ENCODE data around the gene ATF7.

DNA sequence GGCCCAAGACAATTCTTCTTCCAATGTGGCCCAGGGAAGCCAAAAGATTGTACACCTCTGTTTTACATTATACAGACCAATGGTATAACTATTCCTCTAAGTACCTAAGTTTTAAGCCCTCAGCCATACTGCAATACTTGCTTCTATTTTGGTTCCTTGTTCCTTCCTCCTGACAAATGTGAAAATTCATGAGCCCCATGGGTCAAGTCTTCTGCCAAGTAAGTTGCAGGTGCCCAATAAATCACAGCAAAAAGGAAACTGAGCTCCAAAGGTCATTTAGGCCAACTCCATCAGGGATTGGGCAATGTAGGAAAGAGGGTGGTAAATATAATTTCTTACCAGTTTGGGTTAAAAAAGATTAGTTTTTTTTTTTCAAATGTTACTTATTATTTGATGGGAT, 61.2 kb downstream of the ATF7 start:
- TF ChIP-seq, protein P1, sequence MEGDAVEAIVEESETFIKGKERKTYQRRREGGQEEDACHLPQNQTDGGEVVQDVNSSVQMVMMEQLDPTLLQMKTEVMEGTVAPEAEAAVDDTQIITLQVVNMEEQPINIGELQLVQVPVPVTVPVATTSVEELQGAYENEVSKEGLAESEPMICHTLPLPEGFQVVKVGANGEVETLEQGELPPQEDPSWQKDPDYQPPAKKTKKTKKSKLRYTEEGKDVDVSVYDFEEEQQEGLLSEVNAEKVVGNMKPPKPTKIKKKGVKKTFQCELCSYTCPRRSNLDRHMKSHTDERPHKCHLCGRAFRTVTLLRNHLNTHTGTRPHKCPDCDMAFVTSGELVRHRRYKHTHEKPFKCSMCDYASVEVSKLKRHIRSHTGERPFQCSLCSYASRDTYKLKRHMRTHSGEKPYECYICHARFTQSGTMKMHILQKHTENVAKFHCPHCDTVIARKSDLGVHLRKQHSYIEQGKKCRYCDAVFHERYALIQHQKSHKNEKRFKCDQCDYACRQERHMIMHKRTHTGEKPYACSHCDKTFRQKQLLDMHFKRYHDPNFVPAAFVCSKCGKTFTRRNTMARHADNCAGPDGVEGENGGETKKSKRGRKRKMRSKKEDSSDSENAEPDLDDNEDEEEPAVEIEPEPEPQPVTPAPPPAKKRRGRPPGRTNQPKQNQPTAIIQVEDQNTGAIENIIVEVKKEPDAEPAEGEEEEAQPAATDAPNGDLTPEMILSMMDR (conservative IDR thresholded peaks at IDR 0.05; ENCODE audit: low read depth, low read length): no peak
- no peak for TF ChIP-seq EZH2 (IDR thresholded peaks at IDR 0.05; ENCODE audit: borderline replicate concordance, low read depth, low read length, poor library complexity, severe bottlenecking)
